A673 (cell line): ENCODE data around the gene GPR33. TPM values are rescaled to one million over a fixed set of nuclear protein-coding genes. Genes with fewer than 3 reads are reported as not detected.

Source experiments
- Bru-seq: library from RNA; stranded (reverse); fragments of 400-500 nt; gene quantifications from one replicate; lab custom pipeline; 2021; lab: Mats Ljungman, UMichigan
- BruChase-seq, 2 experiments: library from RNA; stranded (reverse); fragments of 400-500 nt; gene quantifications; one replicate each; lab custom pipeline; 2021; lab: Mats Ljungman, UMichigan
- BruUV-seq: library from RNA; stranded (reverse); fragments of 400-500 nt; replicated peaks from 2 replicates; lab custom pipeline; 2021; lab: Mats Ljungman, UMichigan
- CTCF ChIA-PET: fragments of 300-600 bp; sonication (Branson Sonifier 250); formaldehyde crosslinking; loops from one replicate; lab custom pipeline; 2022; ENCODE audit warnings: antibody characterized with exemption; lab: Charles Lee
- POLR2A ChIA-PET: fragments of 300-600 bp; sonication (Branson Sonifier 250); formaldehyde crosslinking; loops from one replicate; lab custom pipeline; 2022; ENCODE audit warnings: antibody characterized with exemption; ENCODE audit not compliant: low non-redundant PET; lab: Charles Lee
- DNase-seq: peaks from one replicate; pipeline ENCODE4 v3.0.0-alpha.2; 2015; ENCODE audit warnings: low spot score
- H3K27ac ChIP-seq: fragments of 200-600 bp; sonication (generic); 2 replicates; pipeline ENCODE4 v1.5.1; 2016; ENCODE audit warnings: mixed run types, low read depth, mild to moderate bottlenecking, mixed read lengths, antibody characterized with exemption, low read length; ENCODE audit not compliant: poor library complexity, severe bottlenecking
- H3K27me3 ChIP-seq: fragments of 200-600 bp; sonication (generic); replicated peaks from 2 replicates; pipeline ENCODE4 v1.6.1; 2017; ENCODE audit warnings: mixed run types, low read depth, mild to moderate bottlenecking, mixed read lengths, antibody characterized with exemption, low read length; ENCODE audit not compliant: insufficient read depth, poor library complexity
- H3K36me3 ChIP-seq: fragments of 200-600 bp; sonication (generic); 2 replicates; pipeline ENCODE4 v1.6.1; 2016; ENCODE audit warnings: mixed run types, mild to moderate bottlenecking, mixed read lengths, antibody characterized with exemption, low read length; ENCODE audit not compliant: insufficient read depth, poor library complexity, severe bottlenecking
- H3K4me1 ChIP-seq: fragments of 200-600 bp; sonication (generic); 2 replicates; pipeline ENCODE4 v1.6.1; 2017; ENCODE audit warnings: mixed run types, mild to moderate bottlenecking, mixed read lengths, antibody characterized with exemption, low read length; ENCODE audit not compliant: insufficient read depth, poor library complexity, severe bottlenecking
- H3K4me3 ChIP-seq: fragments of 200-600 bp; sonication (generic); 2 replicates; pipeline ENCODE4 v1.5.1; 2016; ENCODE audit warnings: low read depth, mixed run types, mild to moderate bottlenecking, mixed read lengths, low read length; ENCODE audit not compliant: poor library complexity, severe bottlenecking
- H3K9me3 ChIP-seq: fragments of 200-600 bp; sonication (generic); 2 replicates; pipeline ENCODE4 v1.6.1; 2016; ENCODE audit warnings: mixed run types, low read depth, mild to moderate bottlenecking, mixed read lengths, antibody characterized with exemption, low read length; ENCODE audit not compliant: poor library complexity, severe bottlenecking
- CTCF ChIP-seq: fragments of 300-800, 200-600 bp; sonication (generic); conservative IDR thresholded peaks from 2 replicates; pipeline ENCODE4 v1.5.1; 2017; ENCODE audit warnings: low read depth, mild to moderate bottlenecking, antibody characterized with exemption, low read length, moderate library complexity, mixed read lengths
- EZH2 ChIP-seq: fragments of 200-600 bp; sonication (generic); IDR thresholded peaks from 2 replicates; pipeline ENCODE4 v1.6.1; 2017; ENCODE audit warnings: borderline replicate concordance, low read depth, mild to moderate bottlenecking, mixed read lengths, antibody characterized with exemption, low read length; ENCODE audit not compliant: poor library complexity, severe bottlenecking
- intact Hi-C: fragments of 100-400 bp; cut with micrococcal nuclease; formaldehyde crosslinking; loops from one replicate; pipeline ENCODE4 v1.10.0; 2022; ENCODE audit not compliant: unreplicated experiment
- long read RNA-seq: library from polyadenylated mRNA; stranded (forward); transcript quantifications from one replicate; pipeline ENCODE4 v2.0.0, GENCODE V29; 2022
- total RNA-seq: library from RNA; stranded (reverse); gene quantifications from 2 replicates; pipeline ENCODE4 v1.2.3, GENCODE V29; 2021

The GPR33 gene
- not detected in 2 replicates for total RNA-seq
- not detected for Bru-seq, nascent RNA
- not detected for BruChase-seq, experiment 1, labeled RNA remaining after a 2-hour chase
- BruChase-seq, experiment 2, labeled RNA remaining after a 6-hour chase: not detected
- long read RNA-seq: 0 reads

GRCh38 chr14:31487886-31488285, at the start of gene GPR33:
Gene GPR33, minus strand, starts transcription at chr14:31488039. Its CDS starts 4,074 bp downstream, at chr14:31483965.
- intact Hi-C loops: no loop called here
- no peak within 1 kb of the TSS for H3K27ac ChIP-seq
- DNase-seq: no peak
- no peaks in the 10 kb centered on the region for H3K27me3 ChIP-seq
- POLR2A ChIA-PET: no interaction called here
- no peaks in the 10 kb centered on the region for H3K9me3 ChIP-seq
- H3K4me3 ChIP-seq: no peak within 1 kb of the TSS
- no peaks in the 10 kb centered on the region for H3K4me1 ChIP-seq
- TF ChIP-seq CTCF (no peak), EZH2 (no peak)
- H3K36me3 ChIP-seq: no peaks in the 10 kb centered on the region
- CTCF ChIA-PET: no interaction called here
- no TSS peak for BruUV-seq

GRCh38 chr14:31536201-31536960, 48.5 kb upstream of the GPR33 start:
- Histone ChIP-seq H3K4me1 (no peaks in the 10 kb centered on the region), H3K9me3 (no peaks in the 10 kb centered on the region), H3K27ac (no peak overlapping the region), H3K36me3 (no peaks in the 10 kb centered on the region), H3K4me3 (no peak overlapping the region), H3K27me3 (no peaks in the 10 kb centered on the region)
- DNase-seq: no peak
- intact Hi-C loops: no loop called here
- no peak for TF ChIP-seq CTCF
- ChIA-PET POLR2A (no interaction called here), CTCF (no interaction called here)
- no TSS peak for BruUV-seq

- Histone ChIP-seq H3K27ac (no peak overlapping the region), H3K36me3 (no peaks in the 10 kb centered on the region), H3K4me3 (no peak overlapping the region), H3K9me3 (no peaks in the 10 kb centered on the region), H3K4me1 (no peaks in the 10 kb centered on the region), H3K27me3 (no peaks in the 10 kb centered on the region)
- no peak for DNase-seq
- no TSS peak for BruUV-seq
- TF ChIP-seq CTCF: no peak
- TF ChIP-seq EZH2: no peak
- intact Hi-C loops: no loop called here
- ChIA-PET CTCF (no interaction called here), POLR2A (no interaction called here)
These were observed 42.3 kb upstream of the GPR33 start for GRCh38 chr14:31530136-31530535.
